Measurements from ENCODE around the gene CXCL5. TPM values are rescaled to one million over a fixed set of nuclear protein-coding genes. Genes with fewer than 3 reads are reported as not detected.

The CXCL5 gene
- 0.13 TPM in 2 replicates for total RNA-seq

DNA sequence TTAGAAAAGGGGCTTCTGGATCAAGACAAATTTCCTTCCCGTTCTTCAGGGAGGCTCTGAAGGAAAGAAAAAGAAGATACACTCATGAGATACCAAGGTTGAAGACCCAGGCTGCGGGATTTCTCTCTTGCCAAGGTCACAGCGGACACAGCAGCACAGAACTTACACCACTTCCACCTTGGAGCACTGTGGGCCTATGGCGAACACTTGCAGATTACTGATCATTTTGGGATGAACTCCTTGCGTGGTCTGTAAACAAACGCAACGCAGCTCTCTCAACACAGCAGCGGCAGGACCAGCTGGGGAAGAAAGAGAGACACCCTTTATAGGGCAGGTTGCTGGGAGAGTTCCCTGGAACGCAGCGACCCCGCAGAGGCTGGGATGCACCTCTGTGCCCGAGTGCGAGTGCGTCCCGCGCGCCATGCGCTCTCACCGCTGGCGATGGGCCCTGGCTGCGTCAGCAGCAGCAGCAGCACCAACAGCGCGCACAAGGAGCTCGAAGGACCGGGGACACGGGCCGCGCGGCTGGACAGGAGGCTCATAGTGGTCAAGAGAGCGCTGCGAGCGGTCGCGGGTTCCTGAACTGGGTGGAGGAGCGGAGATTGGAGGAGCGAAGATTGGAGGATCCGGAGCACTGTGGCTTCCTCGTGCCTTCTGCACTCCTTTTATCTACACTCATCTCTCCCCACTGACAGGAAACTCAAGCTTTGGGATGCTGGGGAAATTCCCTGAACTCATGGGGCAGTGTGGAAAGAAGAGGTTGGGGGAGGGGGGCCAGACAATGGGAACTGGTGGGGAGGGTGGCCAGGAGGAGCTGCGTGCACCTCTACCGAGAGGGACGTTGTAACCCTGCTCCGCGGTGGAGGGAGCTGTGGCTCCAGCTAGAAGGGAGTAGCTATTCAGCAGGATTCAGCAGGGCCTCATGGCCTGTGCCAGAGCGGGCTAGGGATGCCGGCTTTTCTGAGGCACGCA is at the start of gene CXCL5:
TSS of gene CXCL5 (minus strand) at position 638 of the 972 bp plus-strand sequence. CDS start at position 542, 96 bp downstream.
- peak; percentile 17 to 47 for DNase-seq (ENCODE audit: low read depth in 2 of 2)

DNA sequence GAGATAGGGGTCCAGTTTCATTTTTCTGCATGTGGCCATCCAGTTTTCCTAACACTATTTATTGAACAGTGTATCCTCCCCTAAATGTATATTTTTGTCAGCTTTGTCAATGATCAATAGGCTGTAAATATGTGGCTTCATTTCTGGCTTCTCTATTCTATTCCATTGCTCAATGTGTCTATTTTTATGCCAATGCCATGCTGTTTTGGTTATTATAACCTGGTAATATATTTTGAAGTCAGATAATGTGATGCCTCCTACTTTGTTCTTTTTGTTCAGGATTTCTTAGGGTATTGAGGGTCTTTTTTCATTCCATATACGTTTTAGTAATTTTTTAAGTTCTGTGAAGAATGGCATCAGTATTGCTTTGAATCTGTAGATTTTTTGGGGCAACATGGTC is 48.7 kb upstream of the CXCL5 start:
- DNase-seq (ENCODE audit: low read depth in 2 of 2): no peak

DNA sequence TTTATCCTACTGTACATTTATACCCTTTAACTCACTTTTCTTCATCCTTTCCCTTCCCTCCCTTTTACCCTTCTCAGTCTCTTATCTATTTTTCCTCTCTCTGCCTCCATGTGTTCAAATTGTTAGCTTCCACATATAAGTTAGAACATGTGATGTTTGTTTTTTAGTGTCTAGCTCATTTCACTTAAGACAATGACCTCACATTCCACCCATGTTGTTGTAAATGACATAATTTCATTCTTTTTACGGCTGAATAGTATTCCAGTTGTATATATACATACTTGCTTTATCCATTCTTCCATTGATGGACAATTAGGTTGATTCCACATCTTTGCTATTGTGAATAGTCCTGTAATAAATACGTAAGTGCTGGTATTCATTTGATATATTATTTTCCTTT is 47.3 kb upstream of the CXCL5 start:
- no peak for DNase-seq (ENCODE audit: low read depth in 2 of 2)

DNA sequence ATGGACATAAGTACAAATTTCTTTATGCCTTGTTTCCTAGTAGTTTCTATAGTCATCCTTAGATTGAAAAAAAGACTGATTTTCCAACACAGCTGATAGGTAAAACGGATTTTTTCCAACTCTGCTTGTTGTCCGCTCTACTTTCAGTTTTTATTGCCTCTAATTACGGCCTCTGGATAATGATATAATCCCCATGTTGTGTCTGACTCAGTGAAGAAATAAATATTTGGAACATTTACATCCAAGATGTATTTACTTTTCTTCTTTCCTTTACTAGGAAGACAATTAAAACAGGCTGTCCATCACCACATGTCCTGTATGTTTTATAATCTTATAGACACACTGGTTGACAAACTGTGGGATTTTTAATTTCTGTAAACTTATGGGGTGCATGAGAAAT is 46.8 kb upstream of the CXCL5 start:
- no peak for DNase-seq (ENCODE audit: low read depth in 2 of 2)

DNA sequence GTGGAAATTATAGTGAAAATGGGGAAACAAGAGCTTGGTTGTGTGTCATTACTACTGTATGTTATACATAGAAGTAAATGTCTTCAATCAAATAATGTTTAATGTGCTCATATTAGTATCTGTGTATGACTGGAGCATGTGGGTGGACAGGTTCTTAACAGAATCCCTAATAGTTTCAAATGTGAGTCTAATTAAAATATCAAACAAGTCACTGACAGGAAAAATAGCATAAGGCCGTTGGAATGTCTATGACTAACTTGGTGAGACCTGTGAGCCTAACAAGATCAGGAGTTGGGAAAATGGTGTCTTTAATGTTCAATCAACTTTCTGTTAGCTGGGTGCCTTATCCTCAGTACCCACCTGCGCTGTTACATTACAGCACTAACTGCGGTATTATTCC is 46.2 kb upstream of the CXCL5 start:
- DNase-seq (ENCODE audit: low read depth in 2 of 2): no peak

DNA sequence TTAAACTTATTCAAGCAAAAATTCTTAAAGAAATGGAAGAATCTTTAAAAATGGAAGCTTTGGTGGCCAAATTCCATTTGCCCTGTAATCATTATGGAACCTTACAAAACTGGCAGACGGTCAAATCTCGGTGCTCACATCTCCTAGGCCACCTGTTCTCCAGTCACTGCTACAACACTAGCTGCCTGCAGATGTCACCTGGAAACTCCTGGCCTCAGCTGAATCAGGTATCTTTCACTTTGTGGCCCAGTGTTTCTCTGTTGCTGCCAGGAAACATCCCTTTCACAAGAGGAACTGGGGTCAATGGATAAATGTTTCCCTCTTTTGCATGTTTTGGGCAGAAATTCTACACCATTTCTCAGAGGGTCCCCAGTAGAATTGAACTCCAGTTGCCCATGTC is 44.2 kb upstream of the CXCL5 start:
- DNase-seq (ENCODE audit: low read depth in 2 of 2): no peak

DNA sequence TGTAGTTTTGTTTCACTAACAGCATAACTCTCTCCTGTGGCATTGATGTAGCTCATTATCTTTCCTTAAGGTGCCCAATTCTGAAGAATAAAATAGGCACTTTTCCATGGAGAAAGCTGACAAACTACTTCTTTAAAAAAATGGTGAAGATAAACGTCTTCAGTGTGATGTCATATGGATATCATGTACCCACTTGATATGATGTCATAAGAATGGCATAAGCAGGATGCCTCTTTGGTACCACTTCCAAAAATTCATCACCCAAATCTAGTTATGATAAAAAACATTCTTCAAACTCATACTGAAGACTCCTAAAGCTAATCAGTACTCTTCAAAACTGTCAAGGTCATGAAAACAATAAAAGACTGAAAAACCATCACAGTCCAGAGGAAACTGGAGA is 42.9 kb upstream of the CXCL5 start:
- no peak for DNase-seq (ENCODE audit: low read depth in 2 of 2)

DNA sequence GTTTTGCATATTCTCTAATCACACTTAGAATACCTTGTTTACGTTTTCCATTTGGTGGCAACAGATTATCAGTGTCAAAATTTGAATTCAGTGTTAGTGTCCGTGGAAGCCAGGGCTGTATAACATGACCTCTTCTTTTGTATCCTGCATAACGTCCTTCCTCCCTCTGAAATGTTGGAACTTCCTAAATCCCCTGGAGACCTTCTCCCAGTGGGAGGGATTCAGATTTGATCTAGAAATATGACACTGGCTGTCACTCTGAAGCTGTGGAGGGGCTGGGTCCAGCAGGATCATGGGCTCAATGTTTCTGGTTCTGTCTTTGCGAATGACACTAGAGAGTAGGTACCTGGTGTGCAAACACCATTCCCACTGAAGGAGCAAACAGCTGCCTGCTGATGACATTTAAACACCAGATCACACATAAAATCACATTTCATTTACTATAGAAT is 40.9 kb upstream of the CXCL5 start:
- no peak for DNase-seq (ENCODE audit: low read depth in 2 of 2)

DNA sequence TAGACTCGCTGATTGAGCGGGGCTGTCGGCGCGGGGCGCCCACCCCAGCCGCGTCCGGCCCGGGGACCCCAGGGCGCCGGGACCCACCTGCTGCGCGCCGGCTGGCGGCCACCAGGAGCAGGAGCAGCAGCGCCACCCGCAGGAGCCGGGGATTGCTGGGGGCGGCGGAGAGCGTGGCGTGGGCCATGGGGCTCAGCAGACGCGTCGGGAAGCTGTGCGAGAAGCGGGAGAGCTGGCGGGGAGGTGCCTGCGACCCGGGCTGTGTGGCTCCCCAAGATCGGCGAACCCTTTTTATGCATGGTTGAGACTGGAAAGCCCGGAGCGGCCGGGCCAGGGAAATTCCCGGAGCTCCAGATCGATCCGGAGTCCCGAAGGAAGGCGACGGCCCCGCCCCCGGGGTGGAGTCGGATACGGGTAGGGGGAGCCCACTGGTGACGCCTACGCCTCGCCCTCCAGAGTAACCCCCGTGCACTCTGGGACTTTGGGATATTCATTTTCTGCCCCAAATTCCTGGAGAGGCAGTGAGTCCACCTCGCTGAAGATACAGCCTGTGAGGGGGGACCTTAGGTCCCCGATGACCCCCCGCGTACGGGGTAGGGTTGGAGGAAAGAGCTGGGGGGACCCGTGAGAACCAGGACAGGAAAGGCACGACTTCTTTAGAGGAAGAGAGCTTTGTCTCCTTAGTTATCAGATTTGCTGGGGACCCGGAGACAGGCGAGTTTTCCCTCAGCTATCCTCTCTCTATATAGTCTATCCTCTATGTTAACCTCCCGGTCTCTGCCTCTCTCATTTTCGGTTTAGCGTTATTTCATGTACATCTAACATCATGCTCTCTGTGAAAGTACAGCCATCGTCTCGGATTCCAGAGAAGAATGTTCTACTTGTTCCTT is 40.2 kb upstream of the CXCL5 start, which contains the start of gene CXCL3:
TSS of gene CXCL3 (minus strand) at position 265 of the 890 bp plus-strand sequence. CDS start at position 187, 78 bp downstream.
- peak in 1 of 2 donors; percentile 57 for DNase-seq (ENCODE audit: low read depth in 2 of 2)

DNA sequence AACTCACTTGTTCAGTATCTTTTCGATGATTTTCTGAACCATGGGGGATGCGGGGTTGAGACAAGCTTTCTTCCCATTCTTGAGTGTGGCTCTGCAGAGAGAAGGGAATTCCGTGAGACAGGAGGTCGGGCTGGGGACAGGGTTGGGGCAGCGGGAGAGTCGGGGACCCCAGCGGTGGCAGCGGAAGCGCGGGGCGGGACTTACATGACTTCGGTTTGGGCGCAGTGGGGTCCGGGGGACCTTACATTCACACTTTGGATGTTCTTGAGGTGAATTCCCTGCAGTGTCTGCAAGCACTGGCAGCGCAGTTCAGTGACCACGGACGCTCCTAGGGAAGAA is 39.6 kb upstream of the CXCL5 start:
- DNase-seq (ENCODE audit: low read depth in 2 of 2): peak in 1 of 2 donors; percentile 6

DNA sequence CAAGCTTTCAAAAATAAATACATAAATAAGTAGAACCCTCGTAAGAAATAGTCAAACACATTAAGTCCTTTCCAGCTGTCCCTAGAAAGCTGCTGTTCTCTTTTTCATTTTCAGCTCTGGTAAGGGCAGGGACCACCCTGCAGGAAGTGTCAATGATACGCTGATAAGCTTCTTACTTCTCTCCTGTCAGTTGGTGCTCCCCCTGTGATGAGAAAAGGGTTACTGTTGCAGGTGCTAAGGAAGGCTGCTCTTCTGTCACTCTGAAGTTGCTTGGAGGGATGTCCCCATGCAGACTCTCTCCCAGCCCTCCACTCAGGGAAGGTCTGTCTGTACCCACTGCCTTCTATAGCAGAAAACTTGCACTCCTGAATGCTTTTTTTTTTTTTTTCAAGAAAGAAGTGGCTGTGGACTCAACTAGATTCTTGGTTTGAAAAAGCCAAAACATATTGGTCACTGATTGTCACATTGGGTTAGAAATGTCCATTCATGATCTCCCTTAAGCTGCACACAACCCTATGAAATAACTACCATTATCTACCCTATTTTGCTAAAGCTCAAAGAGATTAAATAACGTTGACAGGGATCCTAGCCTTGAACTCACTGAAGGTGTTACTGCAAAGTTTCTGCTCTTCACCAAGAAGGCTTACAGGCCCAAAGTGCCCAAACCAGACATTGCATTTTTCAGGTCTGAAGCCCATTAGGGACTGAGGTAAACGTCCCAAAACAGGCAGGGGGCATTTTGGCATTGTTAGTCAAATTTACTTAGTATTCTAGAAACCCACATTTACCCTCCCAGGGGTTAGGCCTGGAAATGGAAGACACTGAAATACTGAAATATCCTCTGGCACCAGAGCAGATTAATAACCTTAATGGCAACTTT is 38.8 kb upstream of the CXCL5 start:
- no peak for DNase-seq (ENCODE audit: low read depth in 2 of 2)

DNA sequence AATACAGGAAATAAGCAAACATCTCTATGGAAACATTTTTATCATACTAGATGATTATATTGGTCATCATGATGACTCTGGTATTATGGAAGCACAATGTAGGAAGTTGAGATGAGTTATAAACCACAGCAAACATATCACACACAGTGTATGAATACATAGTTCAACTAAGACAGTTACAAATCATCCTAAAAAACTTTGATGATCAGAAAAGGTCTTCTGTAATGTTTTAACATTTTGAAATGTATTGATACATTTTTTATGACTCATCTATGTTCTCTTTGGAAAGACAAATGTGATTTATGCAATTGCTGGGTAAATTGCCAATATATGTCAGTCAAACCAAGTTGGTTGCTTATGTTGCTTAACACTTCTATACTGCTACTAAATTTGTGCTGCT is 35.3 kb upstream of the CXCL5 start:
- DNase-seq (ENCODE audit: low read depth in 2 of 2): no peak

DNA sequence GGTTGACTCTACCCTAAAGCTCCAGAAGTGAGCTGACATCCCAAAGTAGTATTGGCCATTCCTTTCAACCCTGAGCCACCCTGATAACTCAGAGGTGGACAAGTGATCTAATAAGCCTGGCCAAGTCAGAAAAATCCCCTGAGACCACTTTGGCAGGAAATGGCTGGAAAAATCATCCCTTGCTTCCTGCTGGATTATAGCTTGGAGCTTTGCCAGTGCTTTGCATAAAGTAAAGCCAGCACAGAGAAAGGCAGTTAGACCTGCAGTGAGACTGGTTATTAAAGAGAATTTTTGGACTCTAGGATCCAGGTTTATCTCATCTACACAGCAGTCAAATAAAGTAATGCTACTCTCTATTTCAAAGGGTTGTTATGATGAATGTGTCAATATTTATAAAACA is 33.6 kb upstream of the CXCL5 start:
- peak; percentile 62 to 77 for DNase-seq (ENCODE audit: low read depth in 2 of 2)

DNA sequence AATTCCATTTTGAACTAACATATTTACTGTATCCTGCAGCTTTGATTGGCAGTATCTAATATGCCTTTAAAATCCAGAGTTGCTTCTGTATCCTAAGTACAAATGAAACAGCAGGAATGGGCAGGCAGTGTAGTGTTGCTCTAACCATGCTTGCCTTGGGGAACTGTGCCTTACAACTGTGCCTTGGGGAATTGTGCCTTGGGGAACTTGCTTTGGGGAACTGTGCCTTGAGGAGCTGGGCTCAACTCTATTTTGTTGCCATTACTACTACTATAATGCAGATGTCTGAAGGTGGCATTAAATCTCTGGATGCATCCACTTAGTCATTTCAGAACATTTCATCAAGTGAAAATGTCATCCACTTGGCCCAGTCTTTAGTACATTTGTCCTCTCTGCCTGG is 33.1 kb upstream of the CXCL5 start:
- no peak for DNase-seq (ENCODE audit: low read depth in 2 of 2)

DNA sequence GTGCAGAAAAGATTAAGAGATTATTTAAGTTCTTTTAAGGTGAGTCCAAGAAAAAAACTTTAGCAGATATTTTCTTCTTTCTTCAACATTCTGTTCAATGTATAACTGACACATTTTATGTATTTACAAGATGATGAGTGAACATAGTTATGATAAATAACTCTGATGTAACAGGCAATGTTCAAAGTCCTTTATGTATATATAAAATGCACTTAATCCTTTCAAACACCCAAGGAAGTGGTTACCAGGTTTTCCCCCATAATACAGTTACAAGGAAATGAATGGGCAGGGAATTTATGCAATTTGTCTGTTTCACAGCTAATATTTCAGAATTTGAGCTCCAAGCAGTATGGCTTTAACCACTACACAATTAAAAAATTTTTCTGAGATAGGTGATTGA is 31.8 kb upstream of the CXCL5 start:
- no peak for DNase-seq (ENCODE audit: low read depth in 2 of 2)

DNA sequence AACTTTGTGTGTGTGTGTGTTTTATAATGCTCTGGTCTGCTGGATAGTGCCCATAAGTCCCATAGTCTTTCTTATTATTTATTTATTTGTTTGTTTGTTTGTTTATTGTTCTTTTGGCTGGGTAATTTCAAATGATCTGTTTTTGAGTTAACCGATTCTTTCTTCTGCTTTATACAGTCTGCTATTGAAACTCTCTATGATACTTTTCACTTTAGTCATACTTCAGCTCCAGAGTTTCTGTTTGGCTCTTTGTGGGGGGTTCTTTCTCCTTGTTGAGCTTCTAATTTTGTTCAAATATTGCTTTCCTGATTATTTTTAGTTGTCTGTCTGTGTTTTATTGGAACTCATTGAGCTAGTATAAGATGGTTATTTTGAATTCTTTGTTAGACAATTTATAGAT is 30.0 kb upstream of the CXCL5 start:
- no peak for DNase-seq (ENCODE audit: low read depth in 2 of 2)

DNA sequence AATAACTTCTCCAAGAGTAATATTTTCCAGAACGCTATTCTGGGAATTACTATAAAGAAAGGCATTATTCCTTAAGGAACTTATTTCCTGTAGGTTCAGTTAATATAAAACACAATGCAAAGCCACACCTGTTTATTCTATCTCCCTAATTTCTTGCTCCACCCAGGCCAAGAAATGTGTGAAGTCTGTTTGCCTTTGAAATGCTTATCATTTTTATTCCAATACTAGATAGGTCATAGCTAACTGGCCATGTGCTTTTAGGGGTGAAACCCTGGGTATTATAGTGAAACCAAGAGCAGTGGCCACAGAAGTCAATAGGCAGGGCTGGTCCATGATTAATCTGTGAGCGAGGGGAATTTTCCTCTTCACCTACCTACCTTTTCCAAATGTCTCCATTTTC is 25.2 kb upstream of the CXCL5 start:
- no peak for DNase-seq (ENCODE audit: low read depth in 2 of 2)

DNA sequence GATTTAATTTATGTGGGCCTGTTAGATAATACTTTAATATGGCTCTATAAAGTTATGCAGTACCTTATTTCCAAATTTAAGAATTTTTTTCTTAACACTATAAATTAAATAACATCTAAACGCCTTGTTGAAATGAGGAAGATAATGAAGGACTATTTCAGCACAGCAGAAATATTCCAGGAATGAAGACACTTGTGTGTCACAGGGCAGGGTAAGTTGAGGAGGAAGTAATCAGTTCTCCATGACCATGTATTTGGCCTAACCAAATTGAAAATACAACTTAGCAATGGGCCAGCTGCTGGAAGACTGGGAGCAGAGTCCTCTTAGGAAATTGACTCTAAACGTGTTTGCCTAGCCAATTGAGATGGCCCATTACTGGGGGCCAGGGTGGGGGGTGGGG is 23.1 kb upstream of the CXCL5 start:
- no peak for DNase-seq (ENCODE audit: low read depth in 2 of 2)

DNA sequence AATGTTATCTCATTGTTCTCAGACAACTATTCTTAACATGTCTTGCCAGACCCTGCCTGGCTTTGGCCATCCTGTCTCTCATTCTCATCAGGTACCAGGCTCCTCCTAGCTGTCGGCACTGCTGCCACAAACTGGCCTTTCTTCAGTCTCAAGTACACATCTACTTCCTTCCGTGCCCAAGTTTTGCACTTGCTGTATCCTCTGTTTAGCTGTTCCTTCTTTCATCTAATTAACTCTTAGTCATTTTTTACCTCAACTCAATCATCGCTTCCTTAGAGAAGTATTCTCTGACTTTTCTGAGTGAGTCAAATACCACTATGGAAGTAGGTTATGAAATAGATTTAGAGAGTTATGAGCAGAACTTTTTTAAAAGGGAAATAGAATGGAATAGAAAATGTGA is 20.3 kb upstream of the CXCL5 start:
- no peak for DNase-seq (ENCODE audit: low read depth in 2 of 2)

DNA sequence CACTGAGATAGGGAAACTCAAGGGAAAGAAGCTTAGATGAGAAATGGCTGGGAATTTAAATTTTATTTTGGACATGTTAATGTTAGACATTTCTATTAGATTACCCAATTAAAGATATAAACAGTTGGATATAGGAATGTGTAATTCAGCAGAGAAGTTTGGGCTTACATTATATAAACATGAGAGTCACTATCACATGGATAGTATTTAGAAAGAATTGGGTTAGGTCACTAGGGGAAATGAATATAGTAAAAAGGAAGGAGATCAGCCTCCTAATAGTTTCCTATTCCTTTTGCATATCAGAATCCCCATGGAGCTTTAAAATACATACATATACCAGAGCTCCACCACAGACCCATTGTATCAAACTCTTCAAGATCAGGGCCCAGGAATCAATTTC is 19.6 kb upstream of the CXCL5 start:
- no peak for DNase-seq (ENCODE audit: low read depth in 2 of 2)

DNA sequence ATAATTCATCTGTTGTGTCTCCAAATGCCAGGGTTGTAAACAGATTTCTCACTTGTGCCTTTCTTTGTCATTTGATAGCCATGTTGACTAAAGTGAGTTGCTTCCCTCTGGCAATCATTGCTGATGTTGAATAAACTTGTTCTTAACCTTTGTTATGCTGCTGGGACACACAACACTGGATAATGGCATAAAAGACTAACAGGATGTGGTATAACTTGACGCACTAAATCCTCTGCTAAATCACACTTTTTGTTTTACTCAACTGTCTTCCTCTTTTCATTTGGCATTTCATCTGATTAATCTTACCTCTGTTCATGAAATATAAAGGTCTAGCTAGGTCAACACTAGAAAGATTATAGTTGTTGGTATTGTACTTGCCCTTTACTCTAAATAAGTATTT is 17.6 kb upstream of the CXCL5 start:
- DNase-seq (ENCODE audit: low read depth in 2 of 2): no peak
